Activated gamma-delta T cell treated with Interleukin-2 at 50 U/mL for 16 hours (primary cell): ENCODE data around the gene ATOX1.

ENCODE experiments used
- DNase-seq: peaks from one replicate; pipeline ENCODE4 v3.0.0-alpha.2; 2020

ATOX1 gene

GRCh38 chr5:151694035-151694485 is 64.4 kb downstream of the ATOX1 start:
- no peak for DNase-seq
